Neural cell (in vitro differentiated cells): ENCODE measurements around the gene CNOT3. TPM values are rescaled to one million over a fixed set of nuclear protein-coding genes. Genes with fewer than 3 reads are reported as not detected.

Experiments used
- H2AFZ ChIP-seq: fragments of 200-600, 300-800 bp; sonication (generic), shearing (Covaris generic); 2 replicates; pipeline ENCODE4 v1.6.0; 2014; ENCODE audit warnings: low read depth, mild to moderate bottlenecking, antibody characterized with exemption, low read length, moderate library complexity
- H3F3A ChIP-seq: fragments of 200-600 bp; shearing (Covaris generic); 2 replicates; pipeline ENCODE4 v1.6.1; 2016; ENCODE audit warnings: mild to moderate bottlenecking, moderate library complexity, mixed read lengths, antibody characterized with exemption, low read length; ENCODE audit not compliant: insufficient read depth, poor library complexity, severe bottlenecking
- H3K27ac ChIP-seq: fragments of 200-600, 300-800 bp; sonication (generic), shearing (Covaris generic); 2 replicates; pipeline ENCODE4 v1.5.1; 2014; ENCODE audit warnings: mild to moderate bottlenecking, low read length, moderate library complexity
- H3K27me3 ChIP-seq: fragments of 300-800, 200-600 bp; sonication (generic), shearing (Covaris generic); 2 replicates; pipeline ENCODE4 v1.6.0; 2014; ENCODE audit warnings: mild to moderate bottlenecking, low read depth, low read length, moderate library complexity; ENCODE audit not compliant: insufficient read depth
- H3K36me3 ChIP-seq: fragments of 300-800, 200-600 bp; sonication (generic), shearing (Covaris generic); 2 replicates; pipeline ENCODE4 v1.5.1; 2014; ENCODE audit warnings: mild to moderate bottlenecking, antibody characterized with exemption, low read length, moderate library complexity; ENCODE audit not compliant: insufficient read depth
- H3K4me2 ChIP-seq: fragments of 300-800, 200-600 bp; sonication (generic), shearing (Covaris generic); 2 replicates; pipeline ENCODE4 v1.6.0; 2014; ENCODE audit warnings: mild to moderate bottlenecking, low read length
- H3K4me3 ChIP-seq: fragments of 300-800, 200-600 bp; sonication (generic), shearing (Covaris generic); 2 replicates; pipeline ENCODE4 v1.5.1; 2014; ENCODE audit warnings: mild to moderate bottlenecking, low read length, moderate library complexity
- H3K79me2 ChIP-seq: fragments of 200-600 bp; shearing (Covaris generic); replicated peaks from 2 replicates; pipeline ENCODE4 v1.6.0; 2014; ENCODE audit warnings: mild to moderate bottlenecking, low read length, moderate library complexity; ENCODE audit not compliant: insufficient read depth
- H3K9ac ChIP-seq: fragments of 300-800, 200-600 bp; sonication (generic), shearing (Covaris generic); 2 replicates; pipeline ENCODE4 v1.6.1; 2016; ENCODE audit warnings: mild to moderate bottlenecking, low read length, mixed read lengths
- H3K9me2 ChIP-seq: fragments of 200-600 bp; shearing (Covaris generic); 2 replicates; pipeline ENCODE4 v1.6.1; 2016; ENCODE audit warnings: mild to moderate bottlenecking, low read length, mixed read lengths; ENCODE audit not compliant: insufficient read depth
- H3K9me3 ChIP-seq: fragments of 200-600, 300-800 bp; sonication (generic), shearing (Covaris generic); 2 replicates; pipeline ENCODE4 v1.6.1; 2016; ENCODE audit warnings: mild to moderate bottlenecking, mixed run types, low read length, moderate library complexity, mixed read lengths
- H4K20me1 ChIP-seq: fragments of 200-600 bp; shearing (Covaris generic); 2 replicates; pipeline ENCODE4 v1.6.1; 2016; ENCODE audit warnings: mild to moderate bottlenecking, mixed run types; ENCODE audit not compliant: insufficient read depth
- CTCF ChIP-seq: fragments of 450-650 bp; IDR thresholded peaks from 2 replicates; pipeline ENCODE4 v1.5.1; 2014; ENCODE audit warnings: antibody characterized with exemption, mild to moderate bottlenecking, moderate library complexity; ENCODE audit not compliant: poor library complexity, severe bottlenecking
- EP300 ChIP-seq: fragments of 450-650 bp; conservative IDR thresholded peaks from 2 replicates; pipeline ENCODE4 v1.6.1; 2014; ENCODE audit warnings: antibody characterized with exemption, mild to moderate bottlenecking, moderate library complexity; ENCODE audit not compliant: poor library complexity, severe bottlenecking
- EZH2 ChIP-seq: fragments of 200-600, 300-800 bp; shearing (Covaris generic), sonication (generic); IDR thresholded peaks from 2 replicates; pipeline ENCODE4 v1.6.1; 2014; ENCODE audit warnings: antibody characterized with exemption, low read length, borderline replicate concordance, mild to moderate bottlenecking; ENCODE audit not compliant: insufficient read depth, poor library complexity, severe bottlenecking
- MXI1 ChIP-seq: fragments of 450-650 bp; conservative IDR thresholded peaks from 2 replicates; pipeline ENCODE4 v1.6.1; 2014; ENCODE audit warnings: antibody characterized with exemption, mild to moderate bottlenecking; ENCODE audit not compliant: poor library complexity, severe bottlenecking
- POLR2AphosphoS5 ChIP-seq: IDR thresholded peaks from 2 replicates; pipeline ENCODE4 v1.6.1; 2012
- RAD21 ChIP-seq: fragments of 450-650 bp; conservative IDR thresholded peaks from 2 replicates; pipeline ENCODE4 v1.6.1; 2014; ENCODE audit warnings: antibody characterized with exemption, mild to moderate bottlenecking, moderate library complexity
- REST ChIP-seq: IDR thresholded peaks from 2 replicates; pipeline ENCODE4 v1.6.1; 2012; ENCODE audit warnings: borderline replicate concordance
- SMC3 ChIP-seq: fragments of 450-650 bp; conservative IDR thresholded peaks from 2 replicates; pipeline ENCODE4 v1.6.1; 2014; ENCODE audit warnings: antibody characterized with exemption, mild to moderate bottlenecking, moderate library complexity; ENCODE audit not compliant: poor library complexity
- TAF1 ChIP-seq: IDR thresholded peaks from 2 replicates; pipeline ENCODE4 v1.6.1; 2012; ENCODE audit warnings: low read depth
- polyA plus RNA-seq: library from polyadenylated mRNA; depleted of rRNA; stranded (reverse); fragments of >200 nt; gene quantifications from 2 replicates; pipeline ENCODE4 v1.2.3, GENCODE V29; 2014

Gene CNOT3
- polyA plus RNA-seq, 1 donor from 2014 or later = 7.6 TPM

- Histone ChIP-seq H3K9me2 (no peaks in the 10 kb centered on the region), H3K9me3 (no peaks in the 10 kb centered on the region), H3K36me3 (no peaks in the 10 kb centered on the region), H3K79me2 (peaks cover 32% of the 10 kb centered on the region), H4K20me1 (no peaks in the 10 kb centered on the region), H2AFZ (no peak overlapping the region), H3K9ac (peak overlapping the region; percentile 30), H3K4me2 (peak overlapping the region; percentile 80), H3K27ac (no peak overlapping the region), H3F3A (no peaks in the 10 kb centered on the region), H3K27me3 (no peaks in the 10 kb centered on the region), H3K4me3 (peak overlapping the region; percentile 70)
- TF ChIP-seq EZH2 = no peak
- TF ChIP-seq EP300 = no peak
- no peak for TF ChIP-seq RAD21
- no peak for TF ChIP-seq POLR2AphosphoS5
- TF ChIP-seq MXI1 = no peak
- no peak for TF ChIP-seq CTCF
- TF ChIP-seq TAF1 = no peak
- TF ChIP-seq REST = peak; percentile 16
- TF ChIP-seq SMC3 = no peak
These were observed 1.3 kb upstream of the CNOT3 start for GRCh38 chr19:54136086-54136863.

- Histone ChIP-seq H3K4me3 (peak overlapping the region; percentile 92), H4K20me1 (no peaks in the 10 kb centered on the region), H3K9me3 (no peaks in the 10 kb centered on the region), H3K4me2 (peak overlapping the region; percentile 80), H3K79me2 (peaks cover 34% of the 10 kb centered on the region), H3K9ac (peak overlapping the region; percentile 97), H3K27me3 (no peaks in the 10 kb centered on the region), H3K36me3 (no peaks in the 10 kb centered on the region), H2AFZ (no peak overlapping the region), H3K27ac (peak overlapping the region; percentile 83), H3F3A (no peaks in the 10 kb centered on the region), H3K9me2 (no peaks in the 10 kb centered on the region)
- TF ChIP-seq REST = peak; percentile 7
- no peak for TF ChIP-seq POLR2AphosphoS5
- TF ChIP-seq EZH2 = no peak
- no peak for TF ChIP-seq TAF1
- TF ChIP-seq RAD21 = peak; percentile 45
- peak; percentile 94 for TF ChIP-seq EP300
- no peak for TF ChIP-seq CTCF
- peak; percentile 64 for TF ChIP-seq SMC3
- TF ChIP-seq MXI1 = peak; percentile 78
These were observed 481 bp upstream of the CNOT3 start for GRCh38 chr19:54136864-54137698.
